Endothelial cell of umbilical vein (primary cell): ENCODE measurements around the gene CTTNBP2NL.
A peak's percentile ranks its signal among the peaks of the same experiment; 100 is the strongest.
"Not testable (repeated sequence)": the region's sequence is repeated elsewhere in the genome, so short reads cannot be mapped to it uniquely, and the experiment has no call there.

ENCODE experiments used
- EZH2 ChIP-seq: IDR thresholded peaks from 2 replicates; pipeline ENCODE4 v1.6.1; 2012; ENCODE audit warnings: borderline replicate concordance, low read depth, mild to moderate bottlenecking, moderate library complexity, low read length, inconsistent platforms; ENCODE audit not compliant: severe bottlenecking
- FOS ChIP-seq: IDR thresholded peaks from 2 replicates; pipeline ENCODE4 v1.6.1; 2011; ENCODE audit warnings: mild to moderate bottlenecking, low read length, moderate library complexity, borderline replicate concordance; ENCODE audit not compliant: insufficient read depth
- GATA2 ChIP-seq: IDR thresholded peaks from 2 replicates; pipeline ENCODE4 v1.7.0; 2011; ENCODE audit warnings: low read depth, mild to moderate bottlenecking, moderate library complexity, mixed read lengths, low read length; ENCODE audit not compliant: insufficient read length, insufficient read depth
- JUN ChIP-seq: IDR thresholded peaks from 2 replicates; pipeline ENCODE4 v1.6.1; 2011; ENCODE audit warnings: borderline replicate concordance, low read depth; ENCODE audit not compliant: insufficient read length, insufficient read depth
- MYC ChIP-seq: IDR thresholded peaks from one replicate; pipeline ENCODE4 v1.6.1; 2011; ENCODE audit warnings: mild to moderate bottlenecking, low read depth, low read length
- POLR2A ChIP-seq: IDR thresholded peaks from 2 replicates; pipeline ENCODE4 v1.6.1; 2012; ENCODE audit warnings: low read depth, mild to moderate bottlenecking, control low read depth, low read length
- POLR2AphosphoS5 ChIP-seq: IDR thresholded peaks from 2 replicates; pipeline ENCODE4 v1.6.1; 2012; ENCODE audit warnings: low read depth, mild to moderate bottlenecking, control low read depth, low read length, moderate library complexity; ENCODE audit not compliant: insufficient read depth
- TF ChIP-seq, protein P1 (sequence below), 2 donors: IDR thresholded peaks; 1 replicate in 1 of 2; 2 replicates in 1 of 2; pipeline ENCODE4 v1.5.1; 2011; ENCODE audit warnings: low read length in 2 of 2, mild to moderate bottlenecking in 2 of 2, moderate library complexity in 2 of 2, control low read depth in 1 of 2, inconsistent platforms in 1 of 2, low read depth in 1 of 2; ENCODE audit not compliant: insufficient read depth in 1 of 2; ENCODE audit errors: extremely low read depth in 1 of 2
- TF ChIP-seq, protein P2 (sequence below): IDR thresholded peaks from 2 replicates; pipeline ENCODE4 v1.6.1; 2011; ENCODE audit not compliant: insufficient read depth, insufficient read length

DNA sequence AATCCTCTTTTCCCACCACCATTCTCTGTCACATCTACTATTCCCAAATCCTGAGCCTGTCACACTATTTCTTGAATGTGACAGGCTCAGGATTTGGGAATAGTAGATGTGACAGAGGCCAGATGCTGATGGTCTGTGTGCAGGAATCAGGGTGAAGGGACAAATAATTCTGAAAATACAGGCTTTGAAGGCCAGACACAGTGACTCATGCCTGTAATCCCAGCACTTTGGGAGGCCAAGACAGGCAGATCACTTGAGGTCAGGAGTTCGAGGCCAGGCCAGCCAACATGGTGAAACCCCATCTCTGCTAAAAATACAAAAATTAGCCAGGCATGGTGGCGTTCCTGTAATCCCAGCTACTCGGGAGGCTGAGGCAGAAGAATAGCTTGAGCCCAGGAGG, 55.3 kb downstream of the CTTNBP2NL start:
- TF ChIP-seq, protein P1, sequence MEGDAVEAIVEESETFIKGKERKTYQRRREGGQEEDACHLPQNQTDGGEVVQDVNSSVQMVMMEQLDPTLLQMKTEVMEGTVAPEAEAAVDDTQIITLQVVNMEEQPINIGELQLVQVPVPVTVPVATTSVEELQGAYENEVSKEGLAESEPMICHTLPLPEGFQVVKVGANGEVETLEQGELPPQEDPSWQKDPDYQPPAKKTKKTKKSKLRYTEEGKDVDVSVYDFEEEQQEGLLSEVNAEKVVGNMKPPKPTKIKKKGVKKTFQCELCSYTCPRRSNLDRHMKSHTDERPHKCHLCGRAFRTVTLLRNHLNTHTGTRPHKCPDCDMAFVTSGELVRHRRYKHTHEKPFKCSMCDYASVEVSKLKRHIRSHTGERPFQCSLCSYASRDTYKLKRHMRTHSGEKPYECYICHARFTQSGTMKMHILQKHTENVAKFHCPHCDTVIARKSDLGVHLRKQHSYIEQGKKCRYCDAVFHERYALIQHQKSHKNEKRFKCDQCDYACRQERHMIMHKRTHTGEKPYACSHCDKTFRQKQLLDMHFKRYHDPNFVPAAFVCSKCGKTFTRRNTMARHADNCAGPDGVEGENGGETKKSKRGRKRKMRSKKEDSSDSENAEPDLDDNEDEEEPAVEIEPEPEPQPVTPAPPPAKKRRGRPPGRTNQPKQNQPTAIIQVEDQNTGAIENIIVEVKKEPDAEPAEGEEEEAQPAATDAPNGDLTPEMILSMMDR (IDR thresholded peaks at IDR 0.05; ENCODE audit: extremely low read depth in 1 of 2, insufficient read depth in 1 of 2, low read depth in 1 of 2, low read length in 2 of 2): not testable (repeated sequence)
- not testable (repeated sequence) for TF ChIP-seq POLR2AphosphoS5, POLR2A, EZH2, MYC, JUN, GATA2
- TF ChIP-seq, protein P2, sequence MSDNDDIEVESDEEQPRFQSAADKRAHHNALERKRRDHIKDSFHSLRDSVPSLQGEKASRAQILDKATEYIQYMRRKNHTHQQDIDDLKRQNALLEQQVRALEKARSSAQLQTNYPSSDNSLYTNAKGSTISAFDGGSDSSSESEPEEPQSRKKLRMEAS: not testable (repeated sequence)
- TF ChIP-seq FOS: peak; percentile 19
